ENCODE results near the gene ACP2.

- TF ChIP-seq ZBTB26 (tag by site-specific recombination; optimal IDR thresholded peaks at IDR 0.05) (no peak), ATF2 (tag by site-specific recombination; IDR thresholded peaks at IDR 0.05; ENCODE audit: low read depth) (no peak), CTCF (tag by site-specific recombination; IDR thresholded peaks at IDR 0.05) (no peak), SETDB1 (IDR thresholded peaks at IDR 0.05; ENCODE audit: insufficient read length, low read length) (no peak), KLF16 (tag by site-specific recombination; IDR thresholded peaks at IDR 0.05) (no peak), MEIS1 (CRISPR knock-in tag; IDR thresholded peaks at IDR 0.05; ENCODE audit: borderline replicate concordance) (no peak), ZBTB21 (tag by site-specific recombination; IDR thresholded peaks at IDR 0.05) (no peak), ZNF549 (tag by site-specific recombination; IDR thresholded peaks at IDR 0.05) (no peak), YY1 (tag by site-specific recombination; IDR thresholded peaks at IDR 0.05) (no peak), ZNF155 (tag by site-specific recombination; IDR thresholded peaks at IDR 0.05) (no peak), SALL2 (tag by site-specific recombination; IDR thresholded peaks at IDR 0.05; ENCODE audit: borderline replicate concordance) (no peak), ZNF132 (tag by site-specific recombination; IDR thresholded peaks at IDR 0.05; ENCODE audit: borderline replicate concordance) (no peak), ZNF133 (tag by site-specific recombination; IDR thresholded peaks at IDR 0.05) (no peak), ZNF561 (tag by site-specific recombination; IDR thresholded peaks at IDR 0.05; ENCODE audit: borderline replicate concordance) (no peak)
These were observed 47.6 kb downstream of the ACP2 start for GRCh38 chr11:47201015-47201414.
